ENCODE data around the gene NRG3.

DNA sequence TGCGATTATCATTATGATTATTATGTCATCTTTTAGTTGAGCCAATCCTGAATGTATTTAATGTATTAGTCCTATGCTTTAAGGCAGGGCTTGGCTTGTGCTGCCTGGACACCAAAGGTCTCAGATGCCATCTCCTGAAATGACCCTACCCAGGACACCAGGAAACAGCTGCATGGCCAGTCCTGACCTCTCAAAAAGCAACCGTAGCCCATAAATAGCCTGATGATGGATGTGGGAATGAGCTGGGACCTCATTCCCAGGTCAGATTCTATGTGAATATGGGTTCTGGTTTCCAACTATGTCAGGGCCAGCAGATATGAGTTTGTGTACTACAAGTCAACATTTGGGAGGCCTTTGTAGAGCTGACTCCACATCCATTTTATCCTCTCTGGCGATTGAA is 438.4 kb downstream of the NRG3 start:
- TF ChIP-seq, protein P1, sequence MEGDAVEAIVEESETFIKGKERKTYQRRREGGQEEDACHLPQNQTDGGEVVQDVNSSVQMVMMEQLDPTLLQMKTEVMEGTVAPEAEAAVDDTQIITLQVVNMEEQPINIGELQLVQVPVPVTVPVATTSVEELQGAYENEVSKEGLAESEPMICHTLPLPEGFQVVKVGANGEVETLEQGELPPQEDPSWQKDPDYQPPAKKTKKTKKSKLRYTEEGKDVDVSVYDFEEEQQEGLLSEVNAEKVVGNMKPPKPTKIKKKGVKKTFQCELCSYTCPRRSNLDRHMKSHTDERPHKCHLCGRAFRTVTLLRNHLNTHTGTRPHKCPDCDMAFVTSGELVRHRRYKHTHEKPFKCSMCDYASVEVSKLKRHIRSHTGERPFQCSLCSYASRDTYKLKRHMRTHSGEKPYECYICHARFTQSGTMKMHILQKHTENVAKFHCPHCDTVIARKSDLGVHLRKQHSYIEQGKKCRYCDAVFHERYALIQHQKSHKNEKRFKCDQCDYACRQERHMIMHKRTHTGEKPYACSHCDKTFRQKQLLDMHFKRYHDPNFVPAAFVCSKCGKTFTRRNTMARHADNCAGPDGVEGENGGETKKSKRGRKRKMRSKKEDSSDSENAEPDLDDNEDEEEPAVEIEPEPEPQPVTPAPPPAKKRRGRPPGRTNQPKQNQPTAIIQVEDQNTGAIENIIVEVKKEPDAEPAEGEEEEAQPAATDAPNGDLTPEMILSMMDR (IDR thresholded peaks at IDR 0.05): no peak
- TF ChIP-seq POLR2A (IDR thresholded peaks at IDR 0.05) (no peak), POLR2AphosphoS5 (IDR thresholded peaks at IDR 0.05) (no peak)

Data from prostate gland (tissue), 2 donors.